ENCODE data around the gene SLC25A29.
"Not testable (repeated sequence)": the region's sequence is repeated elsewhere in the genome, so short reads cannot be mapped to it uniquely, and the experiment has no call there.

Gene SLC25A29

GRCh38 chr14:100296729-100297128 lies 9.5 kb downstream of the SLC25A29 start:
- not testable (repeated sequence) for DNase-seq (ENCODE audit: low read depth); H3K4me3 ChIP-seq (ENCODE audit: low read depth, low read length)

GRCh38 chr14:100296106-100296651 lies 10.1 kb downstream of the SLC25A29 start:
- H3K4me3 ChIP-seq (ENCODE audit: low read depth, low read length), result no peak overlapping the region
- DNase-seq (ENCODE audit: low read depth), result no peak

- DNase-seq (ENCODE audit: low read depth), result no peak
- no peak overlapping the region for H3K4me3 ChIP-seq (ENCODE audit: low read depth, low read length)
Measured at GRCh38 chr14:100295376-100296105, 10.7 kb downstream of the SLC25A29 start.

GRCh38 chr14:100294963-100295330 lies 11.3 kb downstream of the SLC25A29 start:
- H3K4me3 ChIP-seq (ENCODE audit: low read depth, low read length), result no peak overlapping the region
- no peak for DNase-seq (ENCODE audit: low read depth)

- no peak overlapping the region for H3K4me3 ChIP-seq (ENCODE audit: low read depth, low read length)
- DNase-seq (ENCODE audit: low read depth), result no peak
Measured at GRCh38 chr14:100294213-100294962, 11.9 kb downstream of the SLC25A29 start.

- DNase-seq (ENCODE audit: low read depth), result no peak
- H3K4me3 ChIP-seq (ENCODE audit: low read depth, low read length), result no peak overlapping the region
Measured at GRCh38 chr14:100293497-100294212, 12.6 kb downstream of the SLC25A29 start.

- no peak overlapping the region for H3K4me3 ChIP-seq (ENCODE audit: low read depth, low read length)
Measured at GRCh38 chr14:100292776-100293461, 13.3 kb downstream of the SLC25A29 start.

GRCh38 chr14:100292301-100292775 lies 13.9 kb downstream of the SLC25A29 start:
- H3K4me3 ChIP-seq (ENCODE audit: low read depth, low read length), result no peak overlapping the region
- no peak for DNase-seq (ENCODE audit: low read depth)

More at GRCh38 chr14:100292776-100293461, 13.3 kb downstream of the SLC25A29 start:
- no peak for DNase-seq (ENCODE audit: low read depth)

DNA sequence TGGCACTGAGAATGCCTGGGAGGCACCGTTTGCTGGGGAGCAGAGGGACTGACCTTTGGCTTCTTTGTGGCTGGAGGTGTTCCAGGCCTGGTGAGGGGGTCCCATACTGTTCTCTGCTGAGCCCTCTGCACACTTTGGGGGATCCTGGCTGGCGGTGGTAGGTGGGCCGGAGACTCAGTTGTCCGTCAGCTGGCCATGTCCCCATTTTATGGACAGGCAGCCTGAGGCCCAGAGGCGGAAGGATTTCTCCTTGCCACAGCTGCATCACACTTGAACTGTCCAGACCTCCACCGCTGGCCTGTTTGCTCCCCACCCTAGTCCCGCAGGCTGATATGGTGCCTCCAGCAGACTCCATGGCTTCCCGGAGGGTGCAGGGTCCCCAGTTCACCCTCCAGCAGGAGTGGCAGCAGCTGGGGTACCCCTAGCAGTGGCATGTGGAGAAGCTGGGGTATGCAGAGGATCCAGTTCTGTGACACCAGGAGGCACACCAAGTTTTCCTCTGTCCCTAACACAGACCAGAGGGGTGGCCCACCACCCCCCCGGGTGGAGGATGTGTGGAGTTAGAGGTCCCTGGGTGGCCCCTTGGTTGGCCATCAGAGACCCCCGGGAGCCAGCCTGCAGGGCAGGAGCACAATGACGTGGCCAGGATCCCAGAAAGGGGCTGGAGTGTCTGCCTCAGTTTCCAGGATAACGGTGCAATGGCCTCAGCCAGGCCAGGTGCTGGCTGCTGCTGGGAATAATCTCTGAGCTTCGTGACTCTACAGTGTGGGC lies 14.8 kb downstream of the SLC25A29 start:
- no peak overlapping the region for H3K4me3 ChIP-seq (ENCODE audit: low read depth, low read length)
- DNase-seq (ENCODE audit: low read depth), result no peak

DNA sequence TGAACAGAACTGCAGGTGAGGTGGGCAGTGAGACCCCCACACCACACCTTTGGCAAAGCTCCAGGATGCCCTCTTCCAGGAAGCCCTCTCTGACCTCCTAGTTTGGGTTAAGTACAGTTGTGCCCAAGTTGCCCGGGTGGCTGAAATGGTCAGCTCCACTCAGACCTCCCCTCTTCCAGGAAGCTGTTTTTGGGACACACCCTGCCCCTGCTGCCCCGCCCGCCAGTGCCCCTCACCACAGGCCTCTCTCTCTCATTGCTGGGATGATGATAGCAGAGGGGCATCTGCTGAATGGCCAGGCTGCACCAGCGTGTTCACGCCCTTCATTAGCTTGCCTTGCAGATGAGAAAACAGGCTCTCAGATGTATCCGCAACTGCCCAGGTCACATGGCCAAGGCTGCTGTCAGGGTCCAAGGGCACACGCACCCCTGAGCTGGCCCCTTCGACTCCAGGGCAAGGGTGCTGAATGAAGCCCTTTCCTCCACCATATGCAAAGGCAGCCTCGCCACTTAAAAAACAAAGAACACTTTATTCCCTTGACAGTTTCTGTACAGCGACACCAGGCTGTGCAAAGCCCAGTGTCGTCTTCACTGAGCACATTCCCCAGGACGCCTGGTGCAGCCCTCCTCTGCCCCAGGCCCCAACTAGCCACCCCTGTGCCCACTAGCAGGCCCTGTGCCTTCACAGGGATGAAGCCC lies 15.5 kb downstream of the SLC25A29 start:
- DNase-seq (ENCODE audit: low read depth), result no peak
- H3K4me3 ChIP-seq (ENCODE audit: low read depth, low read length), result no peak overlapping the region

- DNase-seq (ENCODE audit: low read depth), result no peak
- H3K4me3 ChIP-seq (ENCODE audit: low read depth, low read length), result no peak overlapping the region
Measured at GRCh38 chr14:100289916-100290606, 16.2 kb downstream of the SLC25A29 start.

DNA sequence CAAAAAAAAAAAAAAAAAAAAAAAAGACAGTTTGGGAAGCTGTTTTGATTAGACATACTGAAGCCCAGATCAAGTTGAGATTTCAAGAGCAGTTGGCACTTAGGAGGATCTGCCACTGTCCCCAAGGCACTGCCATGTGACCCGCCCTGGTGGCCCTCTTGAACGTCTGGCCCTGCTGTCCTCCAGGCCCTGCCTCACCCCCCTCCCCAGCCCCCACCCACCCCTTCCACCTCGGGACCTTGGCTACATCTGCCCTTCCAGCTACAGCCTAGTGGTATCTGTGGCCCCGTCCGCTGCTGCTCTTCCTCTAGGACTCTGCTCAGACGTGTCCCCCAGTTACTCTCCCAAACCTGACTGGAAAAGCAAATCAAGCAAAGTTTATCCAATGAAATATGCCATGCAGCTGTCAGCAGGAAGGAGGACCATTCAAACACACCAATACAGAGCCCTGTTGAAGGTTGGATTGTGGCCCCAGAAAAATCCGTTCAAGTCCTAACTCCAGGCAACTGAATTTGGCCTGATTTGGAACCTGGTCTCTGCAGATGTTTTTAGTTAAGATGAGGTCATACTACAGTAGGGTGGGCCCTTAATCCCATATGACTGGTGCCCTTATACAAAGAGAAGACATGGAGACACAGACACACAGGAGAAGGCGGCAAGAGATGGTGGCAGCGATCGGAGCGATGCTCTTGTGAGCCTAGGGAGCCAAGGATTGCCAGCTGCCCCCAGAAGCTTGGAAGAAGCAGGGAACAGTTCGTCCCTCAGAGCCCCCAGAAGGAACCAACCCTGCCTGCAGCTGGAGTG lies 17.7 kb downstream of the SLC25A29 start:
- H3K4me3 ChIP-seq (ENCODE audit: low read depth, low read length), result no peak overlapping the region
- no peak for DNase-seq (ENCODE audit: low read depth)

- H3K4me3 ChIP-seq (ENCODE audit: low read depth, low read length); DNase-seq (ENCODE audit: low read depth): not testable (repeated sequence)
Measured at GRCh38 chr14:100287998-100288295, 18.3 kb downstream of the SLC25A29 start.

DNA sequence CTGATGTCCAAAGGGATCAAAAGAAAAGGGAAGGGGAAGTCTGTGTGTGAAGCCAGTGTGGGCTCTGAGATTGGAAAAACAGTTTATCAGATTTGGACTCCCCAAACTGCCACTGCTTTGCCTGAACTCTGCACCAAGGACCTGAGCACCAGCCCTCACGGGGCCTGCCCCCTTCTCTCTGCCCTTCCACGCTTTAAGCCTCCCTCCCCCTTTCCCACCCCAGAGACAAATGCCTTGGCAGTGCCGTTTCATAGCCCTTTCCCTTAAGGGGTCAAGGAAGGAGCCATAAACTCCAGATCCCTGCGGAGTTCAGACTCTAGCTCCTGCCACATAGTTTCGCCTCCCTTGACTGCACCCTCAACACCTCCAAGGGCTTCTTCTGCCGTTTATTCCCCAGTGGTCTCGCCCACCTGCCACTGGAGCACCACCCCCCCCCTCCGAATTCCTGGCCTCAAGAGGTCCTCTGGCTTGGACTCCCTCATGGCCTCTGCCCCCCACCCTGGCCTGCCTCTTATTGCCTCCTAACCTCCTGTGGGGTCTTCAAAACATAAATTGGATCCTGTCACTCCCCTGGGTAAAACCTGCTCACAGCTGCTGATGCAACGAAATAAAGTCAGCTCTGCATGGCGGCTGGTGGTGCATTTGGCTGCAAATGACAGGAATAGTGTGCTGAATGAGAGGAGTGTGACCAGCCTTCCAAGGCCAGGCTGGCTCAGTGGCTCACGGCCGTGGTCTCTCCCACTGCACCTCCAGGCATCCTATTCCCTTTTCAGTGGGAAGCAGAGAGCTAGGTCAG lies 18.8 kb downstream of the SLC25A29 start:
- no peak overlapping the region for H3K4me3 ChIP-seq (ENCODE audit: low read depth, low read length)
- DNase-seq (ENCODE audit: low read depth), result no peak

DNA sequence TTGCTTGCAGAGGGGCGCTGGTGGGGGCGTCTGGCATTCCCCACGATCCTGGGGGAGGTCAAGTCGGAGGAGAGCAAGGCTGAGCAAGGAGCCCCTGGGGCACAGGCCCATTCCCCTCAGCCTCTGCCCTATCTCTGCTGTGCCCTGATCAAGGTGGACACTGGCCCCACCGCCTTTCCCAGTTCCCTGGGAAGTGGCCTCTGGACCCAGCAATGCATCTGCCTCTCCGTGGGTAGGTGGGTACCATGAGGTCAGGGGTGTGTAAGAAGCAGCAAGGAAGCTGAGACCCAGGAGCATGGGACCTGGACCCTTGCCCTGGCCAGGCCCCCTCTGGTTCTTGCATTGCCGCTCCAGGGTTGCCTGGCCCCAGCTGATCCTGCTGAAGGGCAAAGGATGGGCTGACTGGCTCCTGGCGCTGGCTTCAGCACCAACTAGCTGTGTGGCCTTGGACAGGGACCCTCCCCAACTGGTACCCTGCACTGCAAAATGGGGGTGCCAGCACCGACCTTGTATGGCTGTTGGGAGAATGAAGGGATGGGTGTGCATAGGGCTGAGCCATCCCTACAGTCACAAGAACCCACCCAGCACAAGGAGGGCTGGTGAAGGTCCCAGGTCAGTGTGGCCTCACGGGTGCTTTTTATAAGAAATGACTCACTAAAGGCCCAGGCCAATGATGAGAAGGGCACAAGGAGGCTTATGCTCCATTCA lies 19.6 kb downstream of the SLC25A29 start:
- no peak overlapping the region for H3K4me3 ChIP-seq (ENCODE audit: low read depth, low read length)
- no peak for DNase-seq (ENCODE audit: low read depth)
